ENCODE results near the gene LRIT2.

DNA sequence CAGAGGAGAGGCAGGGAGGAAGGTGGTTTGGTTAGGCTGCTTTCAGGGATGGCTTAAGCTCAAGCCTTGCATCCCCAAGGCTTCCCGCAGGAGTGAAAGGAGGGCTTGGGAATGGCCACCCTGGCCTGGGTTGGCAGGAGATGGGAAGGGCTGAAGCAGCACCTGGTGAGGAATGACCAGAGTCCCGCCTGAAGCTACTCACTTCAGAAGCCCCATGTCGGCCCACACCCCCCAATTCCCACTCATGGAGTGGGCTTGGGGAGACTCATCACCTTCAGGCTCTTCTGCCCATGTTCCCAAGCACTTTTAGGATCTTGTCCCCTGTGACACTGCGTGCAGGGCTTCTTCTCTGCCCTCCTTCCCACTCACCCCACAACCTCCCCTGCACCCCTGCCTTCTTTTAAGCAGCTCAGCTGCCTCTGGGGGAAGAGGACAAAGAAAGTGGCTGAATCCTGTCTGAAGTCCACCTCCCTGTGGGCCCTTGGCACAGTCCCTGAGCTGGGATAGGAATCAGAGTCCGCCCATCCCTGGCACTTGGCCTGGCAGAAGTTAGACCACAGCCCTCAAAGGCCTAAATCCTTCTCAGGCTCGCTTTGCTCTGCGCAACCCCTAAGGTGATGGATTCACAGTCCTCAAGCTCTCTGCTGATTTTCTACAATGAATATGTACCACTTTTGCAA is 36.0 kb upstream of the LRIT2 start:
- TF ChIP-seq POLR2A (IDR thresholded peaks at IDR 0.05; ENCODE audit: low read length): no peak
- TF ChIP-seq GATA1 (IDR thresholded peaks at IDR 0.05; ENCODE audit: low read depth, low read length): no peak

Data from erythroblast (primary cell).